HepG2 (cell line): ENCODE results near the gene TMEM269. TPM values are rescaled to one million over a fixed set of nuclear protein-coding genes. Genes with fewer than 3 reads are reported as not detected.

Experiments used
- ATAC-seq: fragments of 200-7000 bp; cut with Tn5 transposase; 3 replicates; pipeline ENCODE4 v1.9.1; 2020; ENCODE audit warnings: mild to moderate bottlenecking, moderate library complexity
- BruUV-seq: library from RNA; stranded (reverse); fragments of 400-500 nt; replicated peaks from 2 replicates; lab custom pipeline; 2021; lab: Mats Ljungman, UMichigan
- CTCF ChIA-PET: fragments of 300-600 bp; formaldehyde crosslinking; extraction: SDS; loops from one replicate; lab custom pipeline; 2021; ENCODE audit warnings: low total read pairs, inconsistent platforms, low intra/inter-chr PET ratio; lab: Yijun Ruan, JAX
- POLR2A ChIA-PET: fragments of 350-600 bp; sonication (Branson Sonifier 250); formaldehyde crosslinking; loops from one replicate; lab custom pipeline; 2020; ENCODE audit warnings: antibody characterized with exemption, inconsistent platforms; lab: Yijun Ruan, JAX
- DNase-seq: peaks from one replicate; pipeline ENCODE4 v3.0.0-alpha.2; 2015; ENCODE audit warnings: low spot score
- FAIRE-seq: peaks from 3 replicates; lab custom pipeline; 2011; peaks lifted over from hg19 to GRCh38; lab: Jason Lieb, UNC
- H2AFZ ChIP-seq: one replicate; pipeline ENCODE4 v1.6.1; 2011; ENCODE audit warnings: low read length, inconsistent platforms
- H3K27ac ChIP-seq: fragments of 300-600 bp; 3 replicates; pipeline ENCODE4 v1.8.0; 2011; ENCODE audit warnings: mixed run types, mild to moderate bottlenecking, mixed read lengths, low read length, inconsistent platforms; ENCODE audit not compliant: insufficient read depth; ENCODE audit errors: extremely low read length
- H3K27me3 ChIP-seq, 2 experiments: fragments of 200-600 bp in 1 of 2; 2 replicates in 1 of 2; 3 replicates in 1 of 2; pipeline versions ENCODE4 v1.6.0 to v1.8.0; 2011; ENCODE audit warnings: low read length in 2 of 2, mild to moderate bottlenecking in 2 of 2, moderate library complexity in 2 of 2, inconsistent platforms in 1 of 2; ENCODE audit not compliant: insufficient read depth in 2 of 2, control insufficient read depth in 1 of 2
- H3K36me3 ChIP-seq, 2 experiments: fragments of 200-600 bp in 1 of 2; replicated peaks in 1 of 2; 2 replicates in 1 of 2; 3 replicates in 1 of 2; pipeline versions ENCODE4 v1.5.1 to v1.8.0; 2011; ENCODE audit warnings: low read length in 2 of 2, inconsistent platforms in 1 of 2; ENCODE audit not compliant: insufficient read depth in 2 of 2, control insufficient read depth in 1 of 2
- H3K4me1 ChIP-seq: 2 replicates; pipeline ENCODE4 v1.5.1; 2012; ENCODE audit warnings: low read length, inconsistent platforms; ENCODE audit not compliant: insufficient read depth
- H3K4me2 ChIP-seq: 2 replicates; pipeline ENCODE4 v1.6.0; 2011; ENCODE audit warnings: low read depth, low read length, inconsistent platforms
- H3K4me3 ChIP-seq, 3 experiments: fragments of 200-600 bp in 1 of 3; sonication (generic), shearing (Covaris generic) in 1 of 3; replicated peaks in 1 of 3; 2 replicates each; pipeline ENCODE4 v1.5.1; 2011 to 2016; ENCODE audit warnings: low read length in 3 of 3, inconsistent platforms in 2 of 3, low read depth in 2 of 3, mild to moderate bottlenecking in 2 of 3, control low read depth in 1 of 3, mixed read lengths in 1 of 3; ENCODE audit not compliant: insufficient read depth in 1 of 3
- H3K79me2 ChIP-seq: one replicate; pipeline ENCODE4 v1.6.1; 2011; ENCODE audit warnings: low read length, inconsistent platforms; ENCODE audit not compliant: insufficient read depth
- H3K9ac ChIP-seq: 2 replicates; pipeline ENCODE4 v1.6.0; 2011; ENCODE audit warnings: mild to moderate bottlenecking, low read depth, low read length, inconsistent platforms; ENCODE audit not compliant: insufficient read depth
- H3K9me3 ChIP-seq: 2 replicates; pipeline ENCODE4 v1.5.1; 2012; ENCODE audit warnings: mild to moderate bottlenecking, low read length
- H4K20me1 ChIP-seq: 2 replicates; pipeline ENCODE4 v1.6.0; 2011; ENCODE audit warnings: inconsistent platforms, mild to moderate bottlenecking, low read length, moderate library complexity; ENCODE audit not compliant: insufficient read depth
- ZNF543 ChIP-seq: sonication (generic); formaldehyde crosslinking; IDR thresholded peaks from 2 replicates; pipeline ENCODE4 v1.4.0; 2020; ENCODE audit warnings: mild to moderate bottlenecking, missing genetic modification reagents
- WGBS: methylation state at CpG from one replicate; pipeline ENCODE4 v1.1.6; 2017; ENCODE audit warnings: low lambda C conversion rate; 5-methylcytosine and 5-hydroxymethylcytosine counted together
- in situ Hi-C: cut with HindIII; loops from 2 replicates; pipeline ENCODE4 v1.10.0; 2017; ENCODE audit warnings: low pct_unique_long_range_greater_than_20kb; ENCODE audit not compliant: extremely low pct_ligation_motif_present
- intact Hi-C: fragments of 100-400 bp; cut with micrococcal nuclease; formaldehyde crosslinking; loops from one replicate; pipeline ENCODE4 v1.10.0; 2022; ENCODE audit not compliant: unreplicated experiment
- polyA plus RNA-seq, 8 experiments: library from polyadenylated mRNA; depleted of rRNA in 3 of 8; stranded (reverse) in 7 of 8; unstranded in 1 of 8; fragments of >200 nt; fragmentation: Illumina TruSeq in 4 of 8; extraction: Trizol in 4 of 8; gene quantifications; 2 replicates each; pipeline versions ENCODE4 v1.2.1 to v1.2.3, GENCODE V29; 2011 to 2016; ENCODE audit warnings: low read depth in 4 of 8, missing spikeins in 1 of 8, mixed read lengths in 1 of 8; ENCODE audit not compliant: insufficient read depth in 1 of 8
- total RNA-seq, 5 experiments: library from RNA; depleted of rRNA; stranded (reverse); fragments of >200 nt; fragmentation: Illumina TruSeq; extraction: Trizol; gene quantifications; 2 replicates each; pipeline ENCODE4 v1.2.3, GENCODE V29; 2016; ENCODE audit warnings: low read depth in 1 of 5
- TF ChIP-seq, protein P1 (sequence below): sonication (generic); formaldehyde crosslinking; IDR thresholded peaks from 2 replicates; pipeline ENCODE4 v1.4.0; 2020; ENCODE audit warnings: missing genetic modification reagents, borderline replicate concordance

TMEM269 gene
- total and polyA plus RNA-seq, 2 of the 13 experiments (the other 11 are each of a cell fraction or from before 2014, with no cell fraction given), result 0.15 to 0.21 TPM

DNA sequence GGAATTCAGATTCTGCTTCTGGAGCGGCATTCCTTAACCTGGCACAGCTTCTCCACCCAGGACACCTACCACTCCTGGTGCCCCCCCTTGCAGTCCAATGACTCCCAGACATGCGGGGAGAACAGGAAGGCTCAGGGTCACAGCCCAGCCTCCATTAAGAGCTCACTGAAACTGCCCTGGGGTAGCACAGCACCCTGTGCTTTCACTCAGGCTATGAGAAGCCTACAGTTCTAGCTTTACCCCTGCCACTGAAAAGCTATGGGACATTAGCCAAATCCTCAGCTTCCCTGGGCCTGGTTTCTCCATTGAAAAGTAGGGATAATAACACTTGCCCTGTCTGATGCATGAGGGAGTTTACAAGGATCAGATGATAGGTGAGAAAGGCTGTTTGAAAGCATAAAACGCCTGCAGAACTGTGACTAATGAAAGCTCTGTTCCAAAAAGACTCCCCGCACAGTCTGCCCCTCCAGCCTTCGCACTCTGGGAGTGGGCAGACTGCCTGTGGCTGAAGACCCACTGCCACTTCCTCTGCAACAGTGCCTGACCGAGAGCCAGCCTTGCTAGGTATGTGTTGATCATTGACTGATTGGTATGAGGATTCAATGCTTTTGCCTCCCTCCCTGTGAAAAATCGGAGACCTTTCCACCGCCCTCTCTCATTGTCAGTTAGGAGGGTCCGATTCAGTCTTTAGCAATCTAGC is 42.0 kb upstream of the TMEM269 start:
- 71% methylated on average over 8 of the region's 9 CpGs for WGBS
- Histone ChIP-seq H3K79me2 (no peaks in the 10 kb centered on the region), H4K20me1 (no peaks in the 10 kb centered on the region), H3K9me3 (no peaks in the 10 kb centered on the region), H3K9ac (no peak overlapping the region), H3K4me3 (no peak overlapping the region), H3K4me2 (peak overlapping the region; percentile 49; the same call in 1 of the 2 replicates), H3K27me3 (no peaks in the 10 kb centered on the region), H3K4me1 (peaks cover 56% of the 10 kb centered on the region), H3K27ac (no peak overlapping the region), H3K36me3 (peaks cover 5 to 18% of the 10 kb centered on the region in 2 experiments; a peak in 3 of 5 replicates), H2AFZ (no peak overlapping the region)
- in situ Hi-C loops, result loop anchor here (10.0 to 25.0 kb wide), 2 partner anchors 405 to 598 kb away; partner anchors contain the start of gene FOXJ3
- intact Hi-C loops, result loop anchor here (5.0 to 10.0 kb wide), 2 partner anchors 165 to 408 kb away; partner anchors contain the start of gene FOXJ3
- ChIA-PET CTCF (no interaction called here), POLR2A (interaction anchor here (0.9 to 1.3 kb wide), 2 partner anchors 24 to 61 kb away, joined by 3 to 4 read pairs; partner anchors contain the start of genes C1orf50, P3H1 and YBX1)
- no peak for FAIRE-seq
- no TSS peak for BruUV-seq
- DNase-seq, result no peak
- no peak for ATAC-seq
- no peak for TF ChIP-seq ZNF543 (CRISPR knock-in tag)
- TF ChIP-seq, protein P1, sequence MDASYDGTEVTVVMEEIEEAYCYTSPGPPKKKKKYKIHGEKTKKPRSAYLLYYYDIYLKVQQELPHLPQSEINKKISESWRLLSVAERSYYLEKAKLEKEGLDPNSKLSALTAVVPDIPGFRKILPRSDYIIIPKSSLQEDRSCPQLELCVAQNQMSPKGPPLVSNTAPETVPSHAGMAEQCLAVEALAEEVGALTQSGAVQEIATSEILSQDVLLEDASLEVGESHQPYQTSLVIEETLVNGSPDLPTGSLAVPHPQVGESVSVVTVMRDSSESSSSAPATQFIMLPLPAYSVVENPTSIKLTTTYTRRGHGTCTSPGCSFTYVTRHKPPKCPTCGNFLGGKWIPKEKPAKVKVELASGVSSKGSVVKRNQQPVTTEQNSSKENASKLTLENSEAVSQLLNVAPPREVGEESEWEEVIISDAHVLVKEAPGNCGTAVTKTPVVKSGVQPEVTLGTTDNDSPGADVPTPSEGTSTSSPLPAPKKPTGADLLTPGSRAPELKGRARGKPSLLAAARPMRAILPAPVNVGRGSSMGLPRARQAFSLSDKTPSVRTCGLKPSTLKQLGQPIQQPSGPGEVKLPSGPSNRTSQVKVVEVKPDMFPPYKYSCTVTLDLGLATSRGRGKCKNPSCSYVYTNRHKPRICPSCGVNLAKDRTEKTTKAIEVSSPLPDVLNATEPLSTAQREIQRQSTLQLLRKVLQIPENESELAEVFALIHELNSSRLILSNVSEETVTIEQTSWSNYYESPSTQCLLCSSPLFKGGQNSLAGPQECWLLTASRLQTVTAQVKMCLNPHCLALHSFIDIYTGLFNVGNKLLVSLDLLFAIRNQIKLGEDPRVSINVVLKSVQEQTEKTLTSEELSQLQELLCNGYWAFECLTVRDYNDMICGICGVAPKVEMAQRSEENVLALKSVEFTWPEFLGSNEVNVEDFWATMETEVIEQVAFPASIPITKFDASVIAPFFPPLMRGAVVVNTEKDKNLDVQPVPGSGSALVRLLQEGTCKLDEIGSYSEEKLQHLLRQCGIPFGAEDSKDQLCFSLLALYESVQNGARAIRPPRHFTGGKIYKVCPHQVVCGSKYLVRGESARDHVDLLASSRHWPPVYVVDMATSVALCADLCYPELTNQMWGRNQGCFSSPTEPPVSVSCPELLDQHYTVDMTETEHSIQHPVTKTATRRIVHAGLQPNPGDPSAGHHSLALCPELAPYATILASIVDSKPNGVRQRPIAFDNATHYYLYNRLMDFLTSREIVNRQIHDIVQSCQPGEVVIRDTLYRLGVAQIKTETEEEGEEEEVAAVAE (CRISPR knock-in tag), result no peak
